ENCODE measurements around the gene SURF2. TPM values are rescaled to one million over a fixed set of nuclear protein-coding genes. Genes with fewer than 3 reads are reported as not detected.
"Not testable (repeated sequence)": the region's sequence is repeated elsewhere in the genome, so short reads cannot be mapped to it uniquely, and the experiment has no call there.

SURF2 gene
- polyA plus RNA-seq, 1 of the 3 experiments (the other 2 are of a cell fraction), result 46.8 TPM

- no peak; the same call in 1 of the 2 replicates for TF ChIP-seq PBX3 (IDR thresholded peaks at IDR 0.05)
- TF ChIP-seq TCF12 (IDR thresholded peaks at IDR 0.05), result no peak
- no peak for TF ChIP-seq JUND (IDR thresholded peaks at IDR 0.05)
- TF ChIP-seq RFX5 (IDR thresholded peaks at IDR 0.05; ENCODE audit: low read length), result no peak
- no peak for TF ChIP-seq FOXM1 (IDR thresholded peaks at IDR 0.05; ENCODE audit: low read depth)
- TF ChIP-seq NFIC (IDR thresholded peaks at IDR 0.05; ENCODE audit: borderline replicate concordance), result no peak
- TF ChIP-seq IRF3 (IDR thresholded peaks at IDR 0.05; ENCODE audit: low read depth, low read length), result no peak
- TF ChIP-seq RCOR1 (IDR thresholded peaks at IDR 0.05; ENCODE audit: low read length), result no peak
- TF ChIP-seq MAX (IDR thresholded peaks at IDR 0.05; ENCODE audit: low read depth), result peak; percentile 87
- TF ChIP-seq GATA2 (CRISPR knock-in tag; IDR thresholded peaks at IDR 0.05), result no peak
- peak; percentile 95 for TF ChIP-seq TAF1 (IDR thresholded peaks at IDR 0.05; ENCODE audit: borderline replicate concordance, low read depth, low read length)
Measured at GRCh38 chr9:133375724-133376654, 19.6 kb downstream of the SURF2 start, which contains the start of the genes STKLD1 and SURF4 (continued).

GRCh38 chr9:133377280-133377679 is 20.9 kb downstream of the SURF2 start:
- peaks cover 8 to 17% of the 10 kb centered on the region in 2 experiments for H3K36me3 ChIP-seq (replicated peaks in 1 of 2; ENCODE audit: control insufficient read depth in 1 of 2, insufficient read depth in 2 of 2, low read length in 1 of 2)
- H3K9ac ChIP-seq; H3K27me3 ChIP-seq (ENCODE audit: insufficient read depth); H3K9me3 ChIP-seq; H3F3A ChIP-seq (replicated peaks; ENCODE audit: insufficient read depth); H3K9me2 ChIP-seq; H2AFZ ChIP-seq (ENCODE audit: low read depth); DNase-seq; H3K27ac ChIP-seq (ENCODE audit: low read depth in 2 of 2, low read length in 1 of 2); H3K4me3 ChIP-seq (ENCODE audit: low read depth in 2 of 2, low read length in 1 of 2); POLR2A ChIA-PET: not testable (repeated sequence)
- CTCF ChIA-PET, result interaction anchor here (0.6 to 1.7 kb wide), 6 partner anchors 12 to 110 kb away, joined by 3 to 6 read pairs (median 4); no protein-coding TSS in a partner anchor
- WGBS (ENCODE audit: low lambda C conversion rate), result 93% methylated on average over 14 of the region's 14 CpGs
- peak overlapping the region; percentile 99; the same call in 1 of the 2 replicates for H3K4me2 ChIP-seq
- peaks cover 29% of the 10 kb centered on the region for H4K20me1 ChIP-seq (ENCODE audit: insufficient read depth)
- H3K79me2 ChIP-seq (ENCODE audit: insufficient read depth), result peaks cover 39% of the 10 kb centered on the region
- peaks cover 5 to 10% of the 10 kb centered on the region in 2 experiments; a peak in 3 of 4 replicates for H3K4me1 ChIP-seq (ENCODE audit: control insufficient read depth in 1 of 2, insufficient read depth in 2 of 2, low read depth in 1 of 2, low read length in 1 of 2)

- 64% methylated on average over 6 of the region's 6 CpGs for WGBS (ENCODE audit: low lambda C conversion rate)
- CTCF ChIA-PET, result interaction anchor here (1.0 to 1.7 kb wide), 2 partner anchors 11 to 109 kb away, joined by 3 to 5 read pairs; no protein-coding TSS in a partner anchor
- DNase-seq, result no peak
- no peak for TF ChIP-seq YY1 (IDR thresholded peaks at IDR 0.05; ENCODE audit: low read depth)
- no peak for TF ChIP-seq RAD21 (IDR thresholded peaks at IDR 0.05; ENCODE audit: low read length)
- TF ChIP-seq FOXM1 (IDR thresholded peaks at IDR 0.05; ENCODE audit: low read depth), result no peak
- no peak for TF ChIP-seq POLR2AphosphoS5 (IDR thresholded peaks at IDR 0.05; ENCODE audit: low read depth, low read length)
- TF ChIP-seq MXI1 (IDR thresholded peaks at IDR 0.05; ENCODE audit: low read depth, low read length), result no peak
- TF ChIP-seq CTCF (IDR thresholded peaks at IDR 0.05), result no peak
- no peak for TF ChIP-seq SMC3 (IDR thresholded peaks at IDR 0.05; ENCODE audit: low read depth, low read length)
- no peak for TF ChIP-seq USF1 (IDR thresholded peaks at IDR 0.05; ENCODE audit: borderline replicate concordance, low read depth)
- TF ChIP-seq RCOR1 (IDR thresholded peaks at IDR 0.05; ENCODE audit: low read length), result no peak
- TF ChIP-seq TAF1 (IDR thresholded peaks at IDR 0.05; ENCODE audit: borderline replicate concordance, low read depth, low read length), result no peak
- no peak for TF ChIP-seq CHD2 (IDR thresholded peaks at IDR 0.05; ENCODE audit: low read length, partially characterized antibody)
Measured at GRCh38 chr9:133377721-133378216, 21.4 kb downstream of the SURF2 start.

More at GRCh38 chr9:133377721-133378216, 21.4 kb downstream of the SURF2 start:
- H3K4me1 ChIP-seq (ENCODE audit: control insufficient read depth in 1 of 2, insufficient read depth in 2 of 2, low read depth in 1 of 2, low read length in 1 of 2), result peaks cover 5 to 9% of the 10 kb centered on the region in 2 experiments; a peak in 3 of 4 replicates
- peaks cover 3 to 12% of the 10 kb centered on the region in 2 experiments for H3K36me3 ChIP-seq (replicated peaks in 1 of 2; ENCODE audit: control insufficient read depth in 1 of 2, insufficient read depth in 2 of 2, low read length in 1 of 2)
- no peak overlapping the region for H3K4me3 ChIP-seq (ENCODE audit: low read depth in 2 of 2, low read length in 1 of 2)
- no peaks in the 10 kb centered on the region for H3K9me3 ChIP-seq
- no peak overlapping the region for H3K9ac ChIP-seq
- H3K4me2 ChIP-seq, result no peak overlapping the region
- H2AFZ ChIP-seq (ENCODE audit: low read depth), result no peak overlapping the region
- H3K27ac ChIP-seq (ENCODE audit: low read depth in 2 of 2, low read length in 1 of 2), result no peak overlapping the region
- H3K9me2 ChIP-seq, result no peaks in the 10 kb centered on the region
- peaks cover 34% of the 10 kb centered on the region for H3K79me2 ChIP-seq (ENCODE audit: insufficient read depth)
- H4K20me1 ChIP-seq (ENCODE audit: insufficient read depth), result peaks cover 24% of the 10 kb centered on the region
- peaks cover 9% of the 10 kb centered on the region for H3F3A ChIP-seq (replicated peaks; ENCODE audit: insufficient read depth)
- H3K27me3 ChIP-seq (ENCODE audit: insufficient read depth), result no peaks in the 10 kb centered on the region
- POLR2A ChIA-PET, result no interaction called here
